ENCODE measurements around the gene EIF3F. TPM values are rescaled to one million over a fixed set of nuclear protein-coding genes. Genes with fewer than 3 reads are reported as not detected.

The EIF3F gene
- total RNA-seq, 4 donors from 2014 or later: 140 to 157 (median 154) TPM

DNA sequence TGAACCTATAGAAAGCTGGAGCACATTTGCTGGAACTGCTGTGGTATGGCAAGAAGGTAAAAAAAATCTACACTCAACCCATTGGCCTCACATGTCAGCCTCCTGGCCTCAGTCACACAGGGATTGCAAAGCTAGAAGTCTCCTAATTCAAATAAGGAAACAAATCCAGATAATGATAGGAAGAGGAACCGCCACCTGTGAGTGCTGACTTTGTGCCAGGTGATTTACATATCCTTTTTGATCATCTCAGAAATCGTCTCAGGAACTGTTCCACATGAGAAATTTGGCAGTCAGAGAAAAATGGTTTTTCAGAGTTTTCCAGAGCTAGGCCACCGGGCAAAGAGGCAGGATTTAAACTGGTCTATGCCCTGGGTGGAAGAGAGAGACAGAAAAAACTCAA lies 22.9 kb upstream of the EIF3F start:
- TF ChIP-seq, protein P1, sequence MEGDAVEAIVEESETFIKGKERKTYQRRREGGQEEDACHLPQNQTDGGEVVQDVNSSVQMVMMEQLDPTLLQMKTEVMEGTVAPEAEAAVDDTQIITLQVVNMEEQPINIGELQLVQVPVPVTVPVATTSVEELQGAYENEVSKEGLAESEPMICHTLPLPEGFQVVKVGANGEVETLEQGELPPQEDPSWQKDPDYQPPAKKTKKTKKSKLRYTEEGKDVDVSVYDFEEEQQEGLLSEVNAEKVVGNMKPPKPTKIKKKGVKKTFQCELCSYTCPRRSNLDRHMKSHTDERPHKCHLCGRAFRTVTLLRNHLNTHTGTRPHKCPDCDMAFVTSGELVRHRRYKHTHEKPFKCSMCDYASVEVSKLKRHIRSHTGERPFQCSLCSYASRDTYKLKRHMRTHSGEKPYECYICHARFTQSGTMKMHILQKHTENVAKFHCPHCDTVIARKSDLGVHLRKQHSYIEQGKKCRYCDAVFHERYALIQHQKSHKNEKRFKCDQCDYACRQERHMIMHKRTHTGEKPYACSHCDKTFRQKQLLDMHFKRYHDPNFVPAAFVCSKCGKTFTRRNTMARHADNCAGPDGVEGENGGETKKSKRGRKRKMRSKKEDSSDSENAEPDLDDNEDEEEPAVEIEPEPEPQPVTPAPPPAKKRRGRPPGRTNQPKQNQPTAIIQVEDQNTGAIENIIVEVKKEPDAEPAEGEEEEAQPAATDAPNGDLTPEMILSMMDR (IDR thresholded peaks at IDR 0.05): no peak
- DNase-seq (ENCODE audit: low spot score): no peak
- ATAC-seq (ENCODE audit: low FRiP score): no peak

DNA sequence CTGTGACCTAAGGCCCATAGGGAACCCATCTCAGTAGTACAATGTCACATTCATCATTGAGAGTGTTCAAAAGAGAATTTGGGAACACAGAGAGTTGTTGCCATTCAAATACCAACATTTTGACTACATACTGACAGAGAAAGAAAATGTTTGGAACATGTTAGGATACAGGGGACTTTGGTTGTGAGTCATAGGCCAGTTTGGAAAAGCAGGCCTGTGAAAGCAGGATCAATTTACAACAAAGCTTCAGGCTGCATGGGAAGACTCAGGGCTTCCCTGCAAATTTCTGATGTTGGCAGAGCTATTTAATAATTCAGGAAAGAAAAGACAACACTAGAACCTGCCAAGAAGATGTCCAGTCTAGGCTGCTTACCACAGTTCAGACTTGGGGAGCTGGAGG lies 22.3 kb upstream of the EIF3F start:
- ATAC-seq (ENCODE audit: low FRiP score) (no peak), DNase-seq (ENCODE audit: low spot score) (no peak)
- TF ChIP-seq, protein P1 (IDR thresholded peaks at IDR 0.05): no peak

DNA sequence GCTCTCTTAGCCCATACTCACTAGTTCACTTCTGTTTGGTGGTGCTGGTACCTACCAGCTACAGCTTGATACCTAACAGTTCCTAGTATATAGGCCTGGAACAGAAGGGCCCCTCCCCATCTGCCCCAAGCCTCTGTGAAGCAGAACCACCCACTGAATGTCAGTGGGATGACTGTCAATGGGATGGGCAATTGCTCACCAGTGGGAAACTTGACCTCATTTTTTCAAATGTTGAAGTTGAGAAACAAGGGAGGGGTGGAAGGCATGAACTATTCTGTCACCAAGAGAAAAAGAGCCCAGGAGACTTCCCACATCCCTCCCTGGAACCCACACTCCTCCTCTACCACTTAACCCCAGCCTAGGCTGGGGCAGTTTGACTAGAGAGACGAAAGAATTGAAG lies 21.8 kb upstream of the EIF3F start, which contains the start of gene NLRP10:
Gene NLRP10 (minus strand): TSS at position 62 of the 400 bp plus-strand sequence. CDS start 1,952 bp downstream, outside the sequence.
- no peak for ATAC-seq (ENCODE audit: low FRiP score)

DNA sequence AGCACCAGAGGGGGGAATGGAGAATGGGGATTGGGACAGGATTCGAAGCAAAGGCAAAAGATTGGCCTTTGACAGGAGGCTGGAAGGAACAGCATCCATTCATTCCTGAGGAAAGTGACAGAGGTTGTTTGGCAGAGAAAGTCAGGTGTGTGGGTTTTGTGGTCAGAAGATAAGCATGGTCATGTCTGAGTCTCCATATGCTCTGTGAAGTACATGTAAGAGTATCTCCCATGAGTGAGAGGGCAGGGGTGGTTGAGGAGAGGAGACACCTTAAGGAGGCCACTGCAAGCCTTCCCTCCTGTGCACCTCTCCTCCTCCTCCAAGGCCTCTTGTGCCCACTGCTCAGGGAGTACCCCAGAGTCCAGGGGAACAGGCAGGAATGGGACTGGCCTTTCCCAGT lies 20.0 kb upstream of the EIF3F start:
- ATAC-seq (ENCODE audit: low FRiP score) (no peak), DNase-seq (ENCODE audit: low spot score) (no peak)
- TF ChIP-seq, protein P1 (IDR thresholded peaks at IDR 0.05): no peak

More for the DNA sequence above, 21.8 kb upstream of the EIF3F start, which contains the start of gene NLRP10:
- TF ChIP-seq, protein P1 (IDR thresholded peaks at IDR 0.05): no peak
- DNase-seq (ENCODE audit: low spot score): no peak

DNA sequence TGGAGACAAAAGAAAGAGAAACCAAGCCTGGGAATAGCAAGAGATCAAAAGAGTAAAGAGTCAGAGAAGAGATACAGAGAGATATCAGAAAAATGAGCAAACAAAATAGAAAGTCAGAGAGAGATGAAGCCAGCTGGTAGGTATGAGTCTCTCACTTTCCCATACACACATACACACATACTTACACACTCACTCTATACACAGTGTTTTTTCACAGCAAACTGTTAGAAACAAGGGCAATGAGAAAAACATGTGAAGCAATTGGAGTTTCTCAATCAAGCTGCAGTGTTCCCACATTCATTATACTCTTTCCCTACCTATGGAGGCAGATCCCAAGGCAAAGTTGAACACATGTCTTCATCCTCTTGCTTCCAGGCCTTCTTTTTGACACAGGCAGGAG lies 19.3 kb upstream of the EIF3F start:
- TF ChIP-seq, protein P1 (IDR thresholded peaks at IDR 0.05): no peak
- ATAC-seq (ENCODE audit: low FRiP score) (no peak), DNase-seq (ENCODE audit: low spot score) (no peak)

DNA sequence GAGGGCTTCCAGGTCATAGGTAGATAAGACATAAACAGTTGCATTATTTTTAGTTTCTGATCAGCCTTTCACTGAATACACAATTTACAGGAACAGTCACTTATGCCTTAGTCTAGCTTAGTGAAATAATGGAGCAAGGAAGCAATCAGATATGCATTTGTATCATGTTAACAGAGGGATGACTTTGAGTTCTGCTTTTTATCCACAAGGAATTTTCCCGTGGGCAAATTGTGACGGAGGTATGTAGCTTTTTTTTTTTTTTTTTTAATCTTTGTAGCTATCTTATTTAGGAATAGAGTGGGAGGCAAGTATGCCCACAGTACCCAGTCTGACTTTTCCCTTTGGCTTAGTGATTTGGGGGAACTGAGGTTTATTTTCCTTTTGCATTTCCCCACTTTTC lies 18.5 kb upstream of the EIF3F start:
- ATAC-seq (ENCODE audit: low FRiP score) (no peak), DNase-seq (ENCODE audit: low spot score) (no peak)
- TF ChIP-seq, protein P1 (IDR thresholded peaks at IDR 0.05): no peak

DNA sequence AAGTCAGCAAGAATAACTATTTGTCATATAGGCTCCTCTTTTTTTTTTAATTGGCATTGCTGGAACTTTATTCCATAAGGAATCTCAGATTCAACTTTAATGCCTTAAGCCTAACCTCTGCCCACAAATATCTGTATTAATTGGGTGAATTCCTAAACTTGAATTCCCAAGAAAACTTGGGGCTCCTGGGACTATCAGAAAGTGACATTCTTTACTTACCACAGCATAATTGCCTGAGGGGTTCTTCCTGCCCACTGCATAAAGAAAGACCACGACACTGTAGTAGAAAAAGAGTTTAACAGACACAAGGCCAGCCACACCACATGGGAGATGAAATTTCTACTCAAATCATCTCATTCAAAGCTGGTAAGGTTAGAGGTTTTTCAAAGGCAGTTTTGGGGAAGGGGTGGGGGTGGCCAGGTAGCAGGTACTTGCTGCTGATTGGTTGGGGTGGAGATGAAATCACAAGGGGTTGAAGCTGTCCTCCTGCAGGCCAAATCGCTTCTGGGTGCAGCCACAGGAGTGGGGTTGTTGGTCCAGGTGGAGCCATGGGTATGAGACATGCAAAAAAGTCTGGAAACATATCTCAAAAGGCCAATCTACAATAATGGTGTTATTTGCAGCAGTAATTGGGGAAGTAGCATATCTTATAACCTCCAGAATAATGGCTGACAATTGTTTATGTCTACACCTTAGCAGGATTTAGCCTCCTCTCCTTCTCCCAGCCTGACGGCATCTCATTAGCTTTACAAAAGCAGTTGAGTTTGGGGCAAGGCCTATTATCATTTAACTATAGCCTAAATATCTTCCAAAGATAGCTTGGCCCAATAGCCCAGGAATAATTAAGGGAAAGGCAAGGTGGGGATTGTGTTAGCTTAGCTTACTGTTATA lies 17.1 kb upstream of the EIF3F start:
- TF ChIP-seq, protein P1 (IDR thresholded peaks at IDR 0.05): no peak
- DNase-seq (ENCODE audit: low spot score) (no peak), ATAC-seq (ENCODE audit: low FRiP score) (no peak)

Measured in omental fat pad (tissue), 4 donors.